ENCODE measurements around the gene ETV7. TPM values are rescaled to one million over a fixed set of nuclear protein-coding genes. Genes with fewer than 3 reads are reported as not detected.
A peak's percentile ranks its signal among the peaks of the same experiment; 100 is the strongest.

The ETV7 gene
- total RNA-seq (2013) = 4.1 TPM
- polyA plus RNA-seq = 1 to 10 TPM in 2 of 3 donors, under 1 TPM in 1; 0.10 to 2.2 (median 1.5) TPM
- polyA minus RNA-seq = 1.1 and 5.7 TPM in 2 replicates
- 0.21 to 2.7 (median 0.46) reads per million in 11 experiments for total RNA-seq

DNA sequence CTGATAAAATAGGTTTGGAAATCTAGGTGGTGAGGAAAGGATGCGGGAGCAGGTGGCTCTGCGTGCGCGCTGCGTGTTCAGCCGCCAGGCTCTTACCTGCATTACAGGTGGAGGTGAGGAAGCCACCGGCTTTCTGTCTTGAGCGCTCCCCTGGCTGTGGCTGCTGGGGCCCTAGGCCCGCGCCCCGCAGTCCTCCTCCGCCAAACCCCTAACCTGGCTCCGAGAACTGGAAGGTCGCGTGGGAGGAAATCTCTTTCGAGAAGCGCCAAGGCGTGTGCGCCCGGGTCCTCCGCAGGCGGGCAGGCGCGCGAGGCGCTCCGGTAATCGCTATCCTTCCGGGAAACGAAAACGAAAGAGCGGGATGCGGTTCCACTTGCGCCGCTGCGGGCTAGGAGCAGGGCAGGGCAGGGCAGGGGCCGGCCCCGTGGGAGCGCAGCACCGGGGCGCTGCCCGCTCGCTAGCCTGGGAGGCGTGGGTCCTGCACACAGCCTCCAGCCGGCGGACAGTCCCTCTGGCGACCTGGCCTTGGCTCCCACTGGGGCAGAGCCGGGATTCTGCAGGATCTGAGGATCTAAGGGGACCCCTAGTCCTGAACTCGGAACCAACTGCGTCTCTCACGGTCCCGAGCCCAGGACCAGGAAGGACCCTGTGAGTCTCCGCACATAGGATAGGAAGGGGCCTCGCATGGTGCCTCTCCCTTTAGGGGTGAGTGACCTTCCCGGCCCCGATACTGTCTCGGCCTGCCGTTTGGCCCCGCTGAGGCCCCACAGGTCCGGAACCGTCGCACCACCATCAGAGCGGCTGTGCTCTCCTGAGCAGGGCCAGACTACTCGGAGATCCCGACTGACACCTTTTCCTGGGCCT lies at the start of gene ETV7:
TSS of gene ETV7 (minus strand) at position 230 of the 864 bp plus-strand sequence. CDS start at position 102, 128 bp downstream.
- Histone ChIP-seq H3K4me1 (ENCODE audit: control insufficient read depth in 1 of 2, insufficient read depth in 2 of 2, low read length in 2 of 2) (peaks cover 18 to 24% of the 10 kb centered on the region in 2 donors), H3K9me3 (replicated peaks in 1 of 2; ENCODE audit: control insufficient read depth in 1 of 2, insufficient read depth in 1 of 2, low read length in 2 of 2) (no peaks in the 10 kb centered on the region)

DNA sequence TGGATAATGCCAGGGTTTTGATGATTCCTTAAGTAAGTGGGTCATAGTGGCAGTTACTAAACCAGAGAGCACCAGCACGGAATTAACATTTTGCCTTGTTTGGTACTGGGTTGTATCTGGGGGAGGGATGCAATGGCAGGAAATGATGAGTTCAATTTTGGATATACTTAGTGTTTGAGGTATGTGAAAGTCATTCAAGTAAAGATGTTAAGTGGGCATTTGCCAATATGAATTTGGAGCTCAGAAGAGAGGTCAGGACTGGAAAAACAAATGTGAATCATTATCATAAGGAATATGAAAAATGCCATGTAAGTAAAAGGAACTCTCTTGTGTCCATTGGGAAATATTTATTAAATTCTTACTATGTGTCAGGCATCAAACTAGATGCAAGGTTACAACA lies 49.0 kb upstream of the ETV7 start:
- H3K27ac Mint-ChIP-seq = no peak overlapping the region
- H3K27me3 Mint-ChIP-seq (ENCODE audit: low read depth in 3 of 3) = peaks cover 0 to 3% (median 1%) of the 10 kb centered on the region in 3 donors
- H2AFZ ChIP-seq (ENCODE audit: insufficient read depth, low read depth, low read length, poor library complexity, severe bottlenecking) = no peak overlapping the region
- H3K27ac ChIP-seq (ENCODE audit: low read depth in 1 of 2, low read length in 2 of 2) = no peak overlapping the region
- intact Hi-C loops (cut with micrococcal nuclease) = no loop called here
- no peaks in the 10 kb centered on the region for H3K9me3 Mint-ChIP-seq
- H3K4me3 ChIP-seq (replicated peaks in 1 of 3; ENCODE audit: low read depth in 2 of 3, low read length in 3 of 3) = no peak overlapping the region
- no peak overlapping the region for H3K4me2 ChIP-seq (replicated peaks; ENCODE audit: extremely low read depth, low read length, poor library complexity, severe bottlenecking)
- no peaks in the 10 kb centered on the region for H3K27me3 ChIP-seq (ENCODE audit: control insufficient read depth in 2 of 2, insufficient read depth in 2 of 2, low read length in 2 of 2)
- TF ChIP-seq, protein P1, sequence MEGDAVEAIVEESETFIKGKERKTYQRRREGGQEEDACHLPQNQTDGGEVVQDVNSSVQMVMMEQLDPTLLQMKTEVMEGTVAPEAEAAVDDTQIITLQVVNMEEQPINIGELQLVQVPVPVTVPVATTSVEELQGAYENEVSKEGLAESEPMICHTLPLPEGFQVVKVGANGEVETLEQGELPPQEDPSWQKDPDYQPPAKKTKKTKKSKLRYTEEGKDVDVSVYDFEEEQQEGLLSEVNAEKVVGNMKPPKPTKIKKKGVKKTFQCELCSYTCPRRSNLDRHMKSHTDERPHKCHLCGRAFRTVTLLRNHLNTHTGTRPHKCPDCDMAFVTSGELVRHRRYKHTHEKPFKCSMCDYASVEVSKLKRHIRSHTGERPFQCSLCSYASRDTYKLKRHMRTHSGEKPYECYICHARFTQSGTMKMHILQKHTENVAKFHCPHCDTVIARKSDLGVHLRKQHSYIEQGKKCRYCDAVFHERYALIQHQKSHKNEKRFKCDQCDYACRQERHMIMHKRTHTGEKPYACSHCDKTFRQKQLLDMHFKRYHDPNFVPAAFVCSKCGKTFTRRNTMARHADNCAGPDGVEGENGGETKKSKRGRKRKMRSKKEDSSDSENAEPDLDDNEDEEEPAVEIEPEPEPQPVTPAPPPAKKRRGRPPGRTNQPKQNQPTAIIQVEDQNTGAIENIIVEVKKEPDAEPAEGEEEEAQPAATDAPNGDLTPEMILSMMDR (IDR thresholded peaks at IDR 0.05) = no peak
- peaks cover 9 to 10% of the 10 kb centered on the region in 2 donors for H3K4me1 ChIP-seq (ENCODE audit: control insufficient read depth in 1 of 2, insufficient read depth in 2 of 2, low read length in 2 of 2)
- peaks cover 14% of the 10 kb centered on the region for H3K4me1 Mint-ChIP-seq
- no peaks in the 10 kb centered on the region for H3K36me3 Mint-ChIP-seq
- H3K79me2 ChIP-seq (ENCODE audit: insufficient read depth, low read length) = no peaks in the 10 kb centered on the region
- 100% methylated on average over 1 of the region's 1 CpG for WGBS (ENCODE audit: insufficient coverage)
- H3K9me3 ChIP-seq (replicated peaks in 1 of 2; ENCODE audit: control insufficient read depth in 1 of 2, insufficient read depth in 1 of 2, low read length in 2 of 2) = no peaks in the 10 kb centered on the region
- no peaks in the 10 kb centered on the region for H4K20me1 ChIP-seq (ENCODE audit: insufficient read depth, low read length)
- no peak overlapping the region for H3K9ac ChIP-seq (ENCODE audit: insufficient read depth, low read length, poor library complexity, severe bottlenecking)
- no peak for DNase-seq
- H3K4me3 Mint-ChIP-seq = no peak overlapping the region
- H3K36me3 ChIP-seq (replicated peaks in 1 of 2; ENCODE audit: control insufficient read depth in 1 of 2, insufficient read depth in 2 of 2, low read length in 2 of 2) = no peaks in the 10 kb centered on the region

More for the DNA sequence above, at the start of gene ETV7:
- WGBS (ENCODE audit: insufficient coverage) = under 1% methylated on average over 60 of the region's 65 CpGs
- DNase-seq = peak; percentile 38 to 56 (median 54)
- H3K9me3 Mint-ChIP-seq = peaks cover 0 to 6% (median 3%) of the 10 kb centered on the region in 7 donors
- H3K36me3 Mint-ChIP-seq = peaks cover 8% of the 10 kb centered on the region in 2 donors
- peaks cover 9 to 36% of the 10 kb centered on the region in 2 donors for H3K27me3 ChIP-seq (ENCODE audit: control insufficient read depth in 2 of 2, insufficient read depth in 2 of 2, low read length in 2 of 2)
- H4K20me1 ChIP-seq (ENCODE audit: insufficient read depth, low read length) = no peaks in the 10 kb centered on the region
- H3K27ac ChIP-seq (ENCODE audit: low read depth in 1 of 2, low read length in 2 of 2) = peak within 1 kb of the TSS in 1 of 2 donors; percentile 69
- peak within 1 kb of the TSS; percentile 70 to 99 (median 76) for H3K4me3 ChIP-seq (replicated peaks in 1 of 3; ENCODE audit: low read depth in 2 of 3, low read length in 3 of 3)
- H3K4me3 Mint-ChIP-seq = peak within 1 kb of the TSS; percentile 98 to 100
- H3K4me2 ChIP-seq (replicated peaks; ENCODE audit: extremely low read depth, low read length, poor library complexity, severe bottlenecking) = peak within 1 kb of the TSS; percentile 100
- H3K4me1 Mint-ChIP-seq = peaks cover 27% of the 10 kb centered on the region
- H3K79me2 ChIP-seq (ENCODE audit: insufficient read depth, low read length) = no peaks in the 10 kb centered on the region
- TF ChIP-seq, protein P1 (IDR thresholded peaks at IDR 0.05) = no peak
- peak within 1 kb of the TSS; percentile 66 for H3K9ac ChIP-seq (ENCODE audit: insufficient read depth, low read length, poor library complexity, severe bottlenecking)
- peak within 1 kb of the TSS; percentile 50 to 89 (median 76) for H3K27ac Mint-ChIP-seq
- peaks cover 19 to 52% (median 48%) of the 10 kb centered on the region in 3 donors for H3K27me3 Mint-ChIP-seq (ENCODE audit: low read depth in 3 of 3)
- H2AFZ ChIP-seq (ENCODE audit: insufficient read depth, low read depth, low read length, poor library complexity, severe bottlenecking) = peak within 1 kb of the TSS; percentile 100
- no peaks in the 10 kb centered on the region for H3K36me3 ChIP-seq (replicated peaks in 1 of 2; ENCODE audit: control insufficient read depth in 1 of 2, insufficient read depth in 2 of 2, low read length in 2 of 2)
- intact Hi-C loops (cut with micrococcal nuclease) = no loop called here

Data from CD14-positive monocyte (primary cell).